Sciatic nerve (tissue), 1 donor: ENCODE data around the gene PRAMEF8. TPM values are rescaled to one million over a fixed set of nuclear protein-coding genes. Genes with fewer than 3 reads are reported as not detected.

ENCODE experiments used
- total RNA-seq: library from RNA; stranded (reverse); fragmentation: NEBNext Ultra II Directional; extraction: Animal tissue kit (Norgen Biotek cat#: 25700); gene quantifications from one replicate; pipeline ENCODE4 v1.2.1, GENCODE V29; 2021
- donor health status: DM: no; HTN: no; CAD: no.

PRAMEF8 gene
- total RNA-seq, 1 donor from 2014 or later, result not detected

Other genes with a start within 250 kb of the PRAMEF8 start
- not detected for gene PRAMEF27, start 228.6 kb downstream of the PRAMEF8 start, total RNA-seq
- gene HNRNPCL3, start 224.4 kb downstream of the PRAMEF8 start, total RNA-seq, result not detected
- not detected for gene PRAMEF25, start 214.4 kb downstream of the PRAMEF8 start, total RNA-seq
- gene HNRNPCL2, start 168.3 kb downstream of the PRAMEF8 start, total RNA-seq, result not detected
- not detected for gene PRAMEF26, start 129.1 kb downstream of the PRAMEF8 start, total RNA-seq
- not detected for gene HNRNPCL4, start 119.5 kb downstream of the PRAMEF8 start, total RNA-seq
- gene PRAMEF9, start 113.3 kb downstream of the PRAMEF8 start, total RNA-seq, result not detected
- not detected for gene PRAMEF13, start 83.7 kb downstream of the PRAMEF8 start, total RNA-seq
- gene PRAMEF18, start 59.0 kb downstream of the PRAMEF8 start, total RNA-seq, result not detected
- not detected for gene PRAMEF5, start 30.9 kb downstream of the PRAMEF8 start, total RNA-seq
- gene PRAMEF33, start 18.4 kb upstream of the PRAMEF8 start, total RNA-seq, result not detected
- gene PRAMEF15, start 30.4 kb upstream of the PRAMEF8 start, total RNA-seq, result not detected
- not detected for gene PRAMEF14, start 62.0 kb upstream of the PRAMEF8 start, total RNA-seq
- gene PRAMEF19, start 86.8 kb upstream of the PRAMEF8 start, total RNA-seq, result not detected
- not detected for gene PRAMEF17, start 104.5 kb upstream of the PRAMEF8 start, total RNA-seq
- gene PRAMEF20, start 125.3 kb upstream of the PRAMEF8 start, total RNA-seq, result not detected
- not detected for gene LRRC38, start 228.9 kb upstream of the PRAMEF8 start, total RNA-seq